HUES64 (cell line): ENCODE measurements around the gene GALNT10.

Experiments
- H3K27ac ChIP-seq: 2 replicates; pipeline ENCODE4 v1.7.0; 2013; ENCODE audit warnings: low read depth, low read length, inconsistent platforms
- H3K27me3 ChIP-seq: 2 replicates; pipeline ENCODE4 v1.6.1; 2013; ENCODE audit warnings: mild to moderate bottlenecking, low read length; ENCODE audit not compliant: insufficient read depth
- H3K36me3 ChIP-seq: 2 replicates; pipeline ENCODE4 v1.6.1; 2013; ENCODE audit warnings: mild to moderate bottlenecking, low read length; ENCODE audit not compliant: insufficient read depth
- H3K4me1 ChIP-seq: 2 replicates; pipeline ENCODE4 v1.6.1; 2013; ENCODE audit warnings: mild to moderate bottlenecking, low read length, moderate library complexity; ENCODE audit not compliant: insufficient read depth
- H3K4me3 ChIP-seq: 2 replicates; pipeline ENCODE4 v1.5.1; 2013; ENCODE audit warnings: mild to moderate bottlenecking, low read length, moderate library complexity
- H3K9ac ChIP-seq: 2 replicates; pipeline ENCODE4 v1.6.1; 2013; ENCODE audit warnings: mild to moderate bottlenecking, low read depth, low read length
- H3K9me3 ChIP-seq: 2 replicates; pipeline ENCODE4 v1.6.1; 2013; ENCODE audit warnings: low read depth, low read length; ENCODE audit not compliant: insufficient read depth
- WGBS: fragments of 150-250, 120-280 bp; methylation state at CpG from one replicate; pipeline ENCODE4 v1.1.7; 2013; ENCODE audit warnings: missing lambda C conversion rate; 5-methylcytosine and 5-hydroxymethylcytosine counted together

GALNT10 gene

GRCh38 chr5:154388842-154389241 lies 198.3 kb downstream of the GALNT10 start:
- H3K36me3 ChIP-seq, result no peaks in the 10 kb centered on the region
- 0 out of 2 replicates have a peak, but pooled peaks cover 3% of the 10 kb centered on the region for H3K4me1 ChIP-seq
- no peaks in the 10 kb centered on the region for H3K9me3 ChIP-seq
- H3K4me3 ChIP-seq, result no peak overlapping the region
- no peak overlapping the region for H3K27ac ChIP-seq
- WGBS, result no CpG with 5 or more reads among the region's 2 CpGs
- H3K9ac ChIP-seq, result no peak overlapping the region
- no peaks in the 10 kb centered on the region for H3K27me3 ChIP-seq

- H3K27ac ChIP-seq, result no peak overlapping the region
- no peak overlapping the region for H3K9ac ChIP-seq
- no peaks in the 10 kb centered on the region for H3K4me1 ChIP-seq
- no peak overlapping the region for H3K4me3 ChIP-seq
- 94% methylated on average over 8 of the region's 8 CpGs for WGBS
- H3K9me3 ChIP-seq, result no peaks in the 10 kb centered on the region
- no peaks in the 10 kb centered on the region for H3K36me3 ChIP-seq
- no peaks in the 10 kb centered on the region for H3K27me3 ChIP-seq
Measured at GRCh38 chr5:154390096-154390495, 199.6 kb downstream of the GALNT10 start.

GRCh38 chr5:154390746-154391359 lies 200.3 kb downstream of the GALNT10 start:
- Histone ChIP-seq H3K9me3 (no peaks in the 10 kb centered on the region), H3K4me3 (no peak overlapping the region), H3K36me3 (no peaks in the 10 kb centered on the region), H3K27me3 (no peaks in the 10 kb centered on the region), H3K27ac (no peak overlapping the region), H3K9ac (no peak overlapping the region), H3K4me1 (no peaks in the 10 kb centered on the region)
- WGBS, result 93% methylated on average over 7 of the region's 7 CpGs

- H3K4me1 ChIP-seq, result no peaks in the 10 kb centered on the region
- no peaks in the 10 kb centered on the region for H3K27me3 ChIP-seq
- H3K9ac ChIP-seq, result no peak overlapping the region
- H3K4me3 ChIP-seq, result no peak overlapping the region
- H3K9me3 ChIP-seq, result no peaks in the 10 kb centered on the region
- 96% methylated on average over 2 of the region's 2 CpGs for WGBS
- no peak overlapping the region for H3K27ac ChIP-seq
- no peaks in the 10 kb centered on the region for H3K36me3 ChIP-seq
Measured at GRCh38 chr5:154391788-154392187, 201.3 kb downstream of the GALNT10 start.

- Histone ChIP-seq H3K27ac (no peak overlapping the region), H3K4me3 (no peak overlapping the region), H3K27me3 (no peaks in the 10 kb centered on the region), H3K9me3 (no peaks in the 10 kb centered on the region), H3K9ac (no peak overlapping the region), H3K4me1 (no peaks in the 10 kb centered on the region), H3K36me3 (no peaks in the 10 kb centered on the region)
- WGBS, result 84% methylated on average over 3 of the region's 3 CpGs
Measured at GRCh38 chr5:154393850-154394249, 203.3 kb downstream of the GALNT10 start.

- Histone ChIP-seq H3K4me1 (no peaks in the 10 kb centered on the region), H3K36me3 (no peaks in the 10 kb centered on the region), H3K27ac (no peak overlapping the region), H3K9ac (no peak overlapping the region), H3K4me3 (no peak overlapping the region), H3K27me3 (no peaks in the 10 kb centered on the region), H3K9me3 (no peaks in the 10 kb centered on the region)
- 89% methylated on average over 5 of the region's 5 CpGs for WGBS
Measured at GRCh38 chr5:154394307-154394706, 203.8 kb downstream of the GALNT10 start.

GRCh38 chr5:154395407-154396106 lies 205.0 kb downstream of the GALNT10 start:
- H3K36me3 ChIP-seq, result no peaks in the 10 kb centered on the region
- no peak overlapping the region for H3K4me3 ChIP-seq
- H3K9me3 ChIP-seq, result no peaks in the 10 kb centered on the region
- H3K4me1 ChIP-seq, result no peaks in the 10 kb centered on the region
- no peak overlapping the region for H3K9ac ChIP-seq
- H3K27ac ChIP-seq, result no peak overlapping the region
- 44% methylated on average over 14 of the region's 14 CpGs for WGBS
- no peaks in the 10 kb centered on the region for H3K27me3 ChIP-seq

- no peaks in the 10 kb centered on the region for H3K9me3 ChIP-seq
- no peaks in the 10 kb centered on the region for H3K27me3 ChIP-seq
- no peaks in the 10 kb centered on the region for H3K36me3 ChIP-seq
- no peaks in the 10 kb centered on the region for H3K4me1 ChIP-seq
- no peak overlapping the region for H3K9ac ChIP-seq
- 83% methylated on average over 3 of the region's 3 CpGs for WGBS
- H3K4me3 ChIP-seq, result no peak overlapping the region
- no peak overlapping the region for H3K27ac ChIP-seq
Measured at GRCh38 chr5:154396128-154396527, 205.6 kb downstream of the GALNT10 start.

- no peak overlapping the region for H3K27ac ChIP-seq
Measured at GRCh38 chr5:154397652-154398406, 207.3 kb downstream of the GALNT10 start.

GRCh38 chr5:154400678-154401077 lies 210.1 kb downstream of the GALNT10 start:
- Histone ChIP-seq H3K4me3 (no peak overlapping the region), H3K27me3 (no peaks in the 10 kb centered on the region), H3K27ac (no peak overlapping the region), H3K9me3 (no peaks in the 10 kb centered on the region), H3K36me3 (no peaks in the 10 kb centered on the region), H3K4me1 (0 out of 2 replicates have a peak, but pooled peaks cover 7% of the 10 kb centered on the region), H3K9ac (no peak overlapping the region)
- 85% methylated on average over 3 of the region's 3 CpGs for WGBS

More at GRCh38 chr5:154397652-154398406, 207.3 kb downstream of the GALNT10 start:
- Histone ChIP-seq H3K36me3 (no peaks in the 10 kb centered on the region), H3K9ac (no peak overlapping the region), H3K27me3 (no peaks in the 10 kb centered on the region), H3K4me1 (no peaks in the 10 kb centered on the region), H3K4me3 (no peak overlapping the region), H3K9me3 (no peaks in the 10 kb centered on the region)
- WGBS, result 88% methylated on average over 9 of the region's 10 CpGs

GRCh38 chr5:154401355-154401754 lies 210.8 kb downstream of the GALNT10 start:
- Histone ChIP-seq H3K27me3 (no peaks in the 10 kb centered on the region), H3K9ac (no peak overlapping the region), H3K27ac (no peak overlapping the region), H3K9me3 (no peaks in the 10 kb centered on the region), H3K4me1 (0 out of 2 replicates have a peak, but pooled peaks cover 7% of the 10 kb centered on the region), H3K4me3 (no peak overlapping the region), H3K36me3 (no peaks in the 10 kb centered on the region)
- WGBS, result 96% methylated on average over 3 of the region's 5 CpGs
